Hematopoietic multipotent progenitor cell (in vitro differentiated cells): Measurements from ENCODE around the gene RNASEH2A. TPM values are rescaled to one million over a fixed set of nuclear protein-coding genes. Genes with fewer than 3 reads are reported as not detected.
"Not testable (repeated sequence)": the region's sequence is repeated elsewhere in the genome, so short reads cannot be mapped to it uniquely, and the experiment has no call there.

ENCODE experiments used
- DNase-seq, 3 donors: peaks; one replicate each; pipeline ENCODE4 v3.0.0-alpha.2; 2011 to 2015; ENCODE audit warnings: low read depth in 2 of 3, low spot score in 2 of 3
- total RNA-seq: library from RNA; depleted of rRNA; stranded (reverse); fragments of >200 nt; gene quantifications from one replicate; pipeline ENCODE4 v1.2.3, GENCODE V29; 2012

The RNASEH2A gene
- total RNA-seq, 1 donor: 35.0 TPM

GRCh38 chr19:12825254-12826131 lies 19.1 kb downstream of the RNASEH2A start:
- peak in 1 of 3 donors; percentile 59 for DNase-seq

GRCh38 chr19:12828494-12828893 lies 22.1 kb downstream of the RNASEH2A start:
- DNase-seq: peak in 2 of 3 donors; percentile 72 to 85

- no peak for DNase-seq
Observed at GRCh38 chr19:12833418-12833737, 27.0 kb downstream of the RNASEH2A start.

GRCh38 chr19:12833738-12834565 lies 27.6 kb downstream of the RNASEH2A start:
- DNase-seq: peak in 1 of 3 donors; percentile 24

GRCh38 chr19:12834566-12834943 lies 28.2 kb downstream of the RNASEH2A start, which contains the start of gene RTBDN:
TSS of gene RTBDN (minus strand) at chr19:12834579. CDS start at chr19:12829979, 4,600 bp downstream.
- DNase-seq: no peak

- DNase-seq: peak in 1 of 3 donors; percentile 46
Observed at GRCh38 chr19:12834976-12835757, 28.8 kb downstream of the RNASEH2A start.

- no peak for DNase-seq
Observed at GRCh38 chr19:12836529-12836863, 30.1 kb downstream of the RNASEH2A start.

GRCh38 chr19:12837225-12837624 lies 30.8 kb downstream of the RNASEH2A start:
- no peak for DNase-seq

- peak in 1 of 3 donors; percentile 59 for DNase-seq
Observed at GRCh38 chr19:12838182-12838885, 31.9 kb downstream of the RNASEH2A start, which contains the start of gene MAST1. TSS of gene MAST1 (plus strand) at chr19:12838515. CDS start at chr19:12838573, 58 bp downstream.

- peak in 1 of 3 donors; percentile 34 for DNase-seq
Observed at GRCh38 chr19:12838886-12839756, 32.7 kb downstream of the RNASEH2A start.

GRCh38 chr19:12840091-12841079 lies 34.0 kb downstream of the RNASEH2A start:
- peak in 2 of 3 donors; percentile 75 to 77 for DNase-seq

- peak in 1 of 3 donors; percentile 38 for DNase-seq
Observed at GRCh38 chr19:12841094-12841493, 34.7 kb downstream of the RNASEH2A start.

GRCh38 chr19:12842511-12842910 lies 36.1 kb downstream of the RNASEH2A start:
- DNase-seq: no peak

GRCh38 chr19:12843328-12843727 lies 36.9 kb downstream of the RNASEH2A start:
- no peak for DNase-seq

GRCh38 chr19:12843999-12844732 lies 37.8 kb downstream of the RNASEH2A start:
- no peak for DNase-seq

GRCh38 chr19:12846613-12847012 lies 40.2 kb downstream of the RNASEH2A start:
- not testable (repeated sequence) for DNase-seq
